Upper lobe of left lung (tissue), 4 donors: ENCODE data around the gene POLR2M.

ENCODE experiments used
- POLR2A ChIP-seq, 4 donors: fragments of 450-650 bp; IDR thresholded peaks; one replicate each; pipeline ENCODE4 v1.5.1; 2016 to 2017; ENCODE audit warnings: antibody characterized with exemption in 4 of 4, mild to moderate bottlenecking in 2 of 4
- POLR2AphosphoS5 ChIP-seq, 2 donors: sonication (generic); formaldehyde crosslinking; IDR thresholded peaks; one replicate each; pipeline ENCODE4 v1.5.1; 2017; ENCODE audit warnings: antibody characterized with exemption in 2 of 2
- TF ChIP-seq, protein P1 (sequence below), 6 experiments: fragments of 450-650 bp in 4 of 6; fragments of 200-600 bp in 2 of 6; sonication (generic) in 2 of 6; IDR thresholded peaks; one replicate each; pipeline ENCODE4 v1.5.1; 2016 to 2019; ENCODE audit warnings: antibody characterized with exemption in 6 of 6

DNA sequence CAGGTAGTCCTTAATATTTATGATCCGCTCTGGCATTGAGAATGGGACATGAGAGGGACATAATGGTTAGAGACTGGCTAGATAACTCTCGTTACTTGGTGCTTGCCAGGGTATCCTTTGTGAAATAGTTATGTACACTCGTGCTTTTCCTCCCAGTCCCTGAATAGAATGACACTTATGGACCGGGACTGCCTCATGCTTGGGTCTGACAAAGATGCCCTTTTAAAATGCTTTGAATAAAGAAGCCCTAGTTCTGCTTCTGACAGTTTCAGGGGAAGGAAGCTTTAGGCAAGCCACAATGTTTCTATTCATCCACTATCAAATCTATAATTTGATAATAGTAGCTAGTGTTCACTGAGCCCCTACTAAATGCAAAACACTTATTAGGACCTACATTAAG lies 29.4 kb downstream of the POLR2M start:
- no peak for TF ChIP-seq POLR2AphosphoS5 (IDR thresholded peaks at IDR 0.05)
- TF ChIP-seq POLR2A (IDR thresholded peaks at IDR 0.05): no peak
- TF ChIP-seq, protein P1, sequence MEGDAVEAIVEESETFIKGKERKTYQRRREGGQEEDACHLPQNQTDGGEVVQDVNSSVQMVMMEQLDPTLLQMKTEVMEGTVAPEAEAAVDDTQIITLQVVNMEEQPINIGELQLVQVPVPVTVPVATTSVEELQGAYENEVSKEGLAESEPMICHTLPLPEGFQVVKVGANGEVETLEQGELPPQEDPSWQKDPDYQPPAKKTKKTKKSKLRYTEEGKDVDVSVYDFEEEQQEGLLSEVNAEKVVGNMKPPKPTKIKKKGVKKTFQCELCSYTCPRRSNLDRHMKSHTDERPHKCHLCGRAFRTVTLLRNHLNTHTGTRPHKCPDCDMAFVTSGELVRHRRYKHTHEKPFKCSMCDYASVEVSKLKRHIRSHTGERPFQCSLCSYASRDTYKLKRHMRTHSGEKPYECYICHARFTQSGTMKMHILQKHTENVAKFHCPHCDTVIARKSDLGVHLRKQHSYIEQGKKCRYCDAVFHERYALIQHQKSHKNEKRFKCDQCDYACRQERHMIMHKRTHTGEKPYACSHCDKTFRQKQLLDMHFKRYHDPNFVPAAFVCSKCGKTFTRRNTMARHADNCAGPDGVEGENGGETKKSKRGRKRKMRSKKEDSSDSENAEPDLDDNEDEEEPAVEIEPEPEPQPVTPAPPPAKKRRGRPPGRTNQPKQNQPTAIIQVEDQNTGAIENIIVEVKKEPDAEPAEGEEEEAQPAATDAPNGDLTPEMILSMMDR (IDR thresholded peaks at IDR 0.05): no peak
